ENCODE measurements around the gene RFC3. TPM values are rescaled to one million over a fixed set of nuclear protein-coding genes. Genes with fewer than 3 reads are reported as not detected.

RFC3 gene
- total and polyA plus RNA-seq, 2 donors (not counting 1 experiment from before 2014, with no cell fraction given) = 3.1 to 13.4 TPM

DNA sequence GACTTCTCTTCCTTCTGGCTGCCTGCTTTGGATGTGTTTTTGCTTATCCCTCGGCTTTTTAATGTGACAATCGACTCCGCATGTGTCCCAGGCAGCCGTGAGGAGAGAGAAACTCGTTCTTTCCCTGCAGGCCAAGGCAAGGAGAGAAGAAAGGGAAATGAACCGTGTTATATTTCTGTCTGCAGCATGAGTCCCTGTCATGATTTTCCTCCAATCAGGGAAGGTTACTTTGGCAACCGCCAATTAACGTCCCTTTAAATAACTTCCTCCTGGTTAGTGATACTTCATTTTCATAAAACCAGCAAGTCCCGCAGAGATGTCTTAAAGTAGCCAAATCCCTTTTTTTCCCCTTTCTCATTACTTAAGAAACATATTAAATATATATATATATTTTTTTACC, 42.6 kb downstream of the RFC3 start:
- no peak overlapping the region for H3K4me2 ChIP-seq (ENCODE audit: extremely low read depth, insufficient read depth, low read length)
- no peak overlapping the region for H3K9ac ChIP-seq (ENCODE audit: insufficient read depth, low read length)
- no peaks in the 10 kb centered on the region for H3K79me2 ChIP-seq (ENCODE audit: control insufficient read depth, insufficient read depth, low read length)
- no peaks in the 10 kb centered on the region for H3K9me3 ChIP-seq (ENCODE audit: control insufficient read depth, insufficient read depth, low read depth, low read length)
- H2AFZ ChIP-seq (ENCODE audit: low read length) = no peak overlapping the region
- TF ChIP-seq EZH2 (IDR thresholded peaks at IDR 0.05; ENCODE audit: low read length, missing control alignments) = no peak
- TF ChIP-seq, protein P1, sequence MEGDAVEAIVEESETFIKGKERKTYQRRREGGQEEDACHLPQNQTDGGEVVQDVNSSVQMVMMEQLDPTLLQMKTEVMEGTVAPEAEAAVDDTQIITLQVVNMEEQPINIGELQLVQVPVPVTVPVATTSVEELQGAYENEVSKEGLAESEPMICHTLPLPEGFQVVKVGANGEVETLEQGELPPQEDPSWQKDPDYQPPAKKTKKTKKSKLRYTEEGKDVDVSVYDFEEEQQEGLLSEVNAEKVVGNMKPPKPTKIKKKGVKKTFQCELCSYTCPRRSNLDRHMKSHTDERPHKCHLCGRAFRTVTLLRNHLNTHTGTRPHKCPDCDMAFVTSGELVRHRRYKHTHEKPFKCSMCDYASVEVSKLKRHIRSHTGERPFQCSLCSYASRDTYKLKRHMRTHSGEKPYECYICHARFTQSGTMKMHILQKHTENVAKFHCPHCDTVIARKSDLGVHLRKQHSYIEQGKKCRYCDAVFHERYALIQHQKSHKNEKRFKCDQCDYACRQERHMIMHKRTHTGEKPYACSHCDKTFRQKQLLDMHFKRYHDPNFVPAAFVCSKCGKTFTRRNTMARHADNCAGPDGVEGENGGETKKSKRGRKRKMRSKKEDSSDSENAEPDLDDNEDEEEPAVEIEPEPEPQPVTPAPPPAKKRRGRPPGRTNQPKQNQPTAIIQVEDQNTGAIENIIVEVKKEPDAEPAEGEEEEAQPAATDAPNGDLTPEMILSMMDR (conservative IDR thresholded peaks at IDR 0.05 in 1 of 2, IDR thresholded peaks at IDR 0.05 in 1 of 2; ENCODE audit: low read depth in 1 of 2, low read length in 2 of 2) = no peak
- no peak overlapping the region for H3K27ac ChIP-seq (ENCODE audit: insufficient read depth, low read length)
- H3K27me3 ChIP-seq (ENCODE audit: control insufficient read depth, insufficient read depth, low read length) = no peaks in the 10 kb centered on the region
- H3K4me1 ChIP-seq (ENCODE audit: control insufficient read depth, extremely low read depth, insufficient read depth, low read length) = no peaks in the 10 kb centered on the region
- no peak overlapping the region for H3K4me3 ChIP-seq (replicated peaks in 1 of 4; ENCODE audit: control extremely low read depth in 1 of 4, insufficient read depth in 1 of 4, low read depth in 3 of 4, low read length in 4 of 4)
- no peak for DNase-seq (ENCODE audit: low read depth in 2 of 2)
- H4K20me1 ChIP-seq (ENCODE audit: control insufficient read depth, extremely low read depth, insufficient read depth, low read length) = no peaks in the 10 kb centered on the region
- no peaks in the 10 kb centered on the region for H3K36me3 ChIP-seq (ENCODE audit: control insufficient read depth, insufficient read depth, low read length)

DNA sequence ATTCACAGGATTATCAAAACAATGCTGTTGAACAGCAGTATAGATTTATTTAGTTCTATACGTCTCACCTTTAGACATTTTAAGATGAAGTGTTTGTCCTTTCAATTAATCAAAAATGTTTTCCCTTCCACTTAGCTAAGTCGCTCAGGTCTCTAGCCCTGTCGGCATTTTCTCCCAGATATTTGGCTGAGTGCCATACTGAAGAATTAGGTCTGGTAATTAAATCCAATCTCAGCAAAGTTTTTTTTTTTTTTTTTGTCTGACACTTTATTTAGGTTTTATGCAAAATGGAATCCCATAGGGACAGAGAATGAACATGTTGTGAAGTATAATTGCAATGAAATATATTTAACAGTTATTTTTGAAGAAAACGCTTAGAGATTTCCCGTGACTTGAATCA, 44.1 kb downstream of the RFC3 start:
- DNase-seq (ENCODE audit: low read depth in 2 of 2) = no peak
- no peaks in the 10 kb centered on the region for H4K20me1 ChIP-seq (ENCODE audit: control insufficient read depth, extremely low read depth, insufficient read depth, low read length)
- TF ChIP-seq, protein P1 (conservative IDR thresholded peaks at IDR 0.05 in 1 of 2, IDR thresholded peaks at IDR 0.05 in 1 of 2; ENCODE audit: low read depth in 1 of 2, low read length in 2 of 2) = no peak
- TF ChIP-seq EZH2 (IDR thresholded peaks at IDR 0.05; ENCODE audit: low read length, missing control alignments) = no peak
- H3K4me1 ChIP-seq (ENCODE audit: control insufficient read depth, extremely low read depth, insufficient read depth, low read length) = no peaks in the 10 kb centered on the region
- no peak overlapping the region for H2AFZ ChIP-seq (ENCODE audit: low read length)
- H3K36me3 ChIP-seq (ENCODE audit: control insufficient read depth, insufficient read depth, low read length) = no peaks in the 10 kb centered on the region
- no peak overlapping the region for H3K4me3 ChIP-seq (replicated peaks in 1 of 4; ENCODE audit: control extremely low read depth in 1 of 4, insufficient read depth in 1 of 4, low read depth in 3 of 4, low read length in 4 of 4)
- no peaks in the 10 kb centered on the region for H3K79me2 ChIP-seq (ENCODE audit: control insufficient read depth, insufficient read depth, low read length)
- H3K9me3 ChIP-seq (ENCODE audit: control insufficient read depth, insufficient read depth, low read depth, low read length) = no peaks in the 10 kb centered on the region
- H3K9ac ChIP-seq (ENCODE audit: insufficient read depth, low read length) = no peak overlapping the region
- H3K4me2 ChIP-seq (ENCODE audit: extremely low read depth, insufficient read depth, low read length) = no peak overlapping the region
- no peaks in the 10 kb centered on the region for H3K27me3 ChIP-seq (ENCODE audit: control insufficient read depth, insufficient read depth, low read length)
- H3K27ac ChIP-seq (ENCODE audit: insufficient read depth, low read length) = no peak overlapping the region

DNA sequence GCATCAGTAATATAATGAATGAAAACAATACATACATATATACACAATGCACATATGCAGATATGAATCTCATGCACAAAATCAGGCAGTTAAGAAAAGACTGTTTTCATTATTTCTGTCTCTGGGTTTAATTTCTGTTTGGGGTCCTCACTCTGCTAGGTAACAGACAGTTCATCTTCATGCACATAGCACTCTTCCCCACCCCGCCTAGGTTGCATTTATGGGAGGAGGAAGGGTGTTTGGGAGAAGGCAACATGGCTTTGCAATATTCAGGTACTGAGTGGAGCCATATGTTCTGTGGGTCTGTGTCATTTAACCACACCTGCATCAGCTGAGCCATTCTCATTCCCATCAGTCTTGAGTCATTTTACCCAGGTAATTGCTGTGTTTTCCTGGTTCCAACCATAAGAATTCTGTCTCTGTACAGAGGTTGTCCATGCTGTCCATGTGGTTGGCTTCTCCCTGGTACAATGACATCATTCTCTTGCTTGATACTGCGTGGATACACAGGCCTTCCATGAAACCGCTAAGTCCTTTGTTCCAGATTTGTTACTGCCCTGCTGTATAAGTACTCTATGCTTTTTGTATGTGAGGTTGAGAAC, 45.3 kb downstream of the RFC3 start:
- H3K27me3 ChIP-seq (ENCODE audit: control insufficient read depth, insufficient read depth, low read length) = no peaks in the 10 kb centered on the region
- no peak overlapping the region for H3K27ac ChIP-seq (ENCODE audit: insufficient read depth, low read length)

More for the DNA sequence above, 45.3 kb downstream of the RFC3 start:
- no peaks in the 10 kb centered on the region for H3K36me3 ChIP-seq (ENCODE audit: control insufficient read depth, insufficient read depth, low read length)
- H3K9ac ChIP-seq (ENCODE audit: insufficient read depth, low read length) = no peak overlapping the region
- no peaks in the 10 kb centered on the region for H3K4me1 ChIP-seq (ENCODE audit: control insufficient read depth, extremely low read depth, insufficient read depth, low read length)
- H4K20me1 ChIP-seq (ENCODE audit: control insufficient read depth, extremely low read depth, insufficient read depth, low read length) = no peaks in the 10 kb centered on the region
- H2AFZ ChIP-seq (ENCODE audit: low read length) = no peak overlapping the region
- H3K4me2 ChIP-seq (ENCODE audit: extremely low read depth, insufficient read depth, low read length) = no peak overlapping the region
- H3K9me3 ChIP-seq (ENCODE audit: control insufficient read depth, insufficient read depth, low read depth, low read length) = no peaks in the 10 kb centered on the region
- no peak overlapping the region for H3K4me3 ChIP-seq (replicated peaks in 1 of 4; ENCODE audit: control extremely low read depth in 1 of 4, insufficient read depth in 1 of 4, low read depth in 3 of 4, low read length in 4 of 4)
- no peaks in the 10 kb centered on the region for H3K79me2 ChIP-seq (ENCODE audit: control insufficient read depth, insufficient read depth, low read length)
- TF ChIP-seq, protein P1 (conservative IDR thresholded peaks at IDR 0.05 in 1 of 2, IDR thresholded peaks at IDR 0.05 in 1 of 2; ENCODE audit: low read depth in 1 of 2, low read length in 2 of 2) = no peak
- no peak for TF ChIP-seq EZH2 (IDR thresholded peaks at IDR 0.05; ENCODE audit: low read length, missing control alignments)
- no peak for DNase-seq (ENCODE audit: low read depth in 2 of 2)

Data from fibroblast of lung (primary cell).